ENCODE results near the gene DNAJC22. TPM values are rescaled to one million over a fixed set of nuclear protein-coding genes. Genes with fewer than 3 reads are reported as not detected.

Gene DNAJC22
- total and polyA plus RNA-seq, 2 donors (not counting 1 experiment from before 2014, with no cell fraction given) = not detected

- H4K20me1 ChIP-seq (ENCODE audit: control insufficient read depth, insufficient read depth, low read length, poor library complexity, severe bottlenecking) = peaks cover 24% of the 10 kb centered on the region
- no peak overlapping the region for H3K27ac ChIP-seq (ENCODE audit: low read length in 2 of 2)
- H3K27ac Mint-ChIP-seq = no peak overlapping the region
- H3K9ac ChIP-seq (ENCODE audit: low read length) = peak overlapping the region; percentile 39
- H3K36me3 ChIP-seq (replicated peaks in 1 of 2; ENCODE audit: control extremely low read depth in 1 of 2, control insufficient read depth in 1 of 2, extremely low read depth in 1 of 2, insufficient read depth in 2 of 2, low read length in 1 of 2) = no peaks in the 10 kb centered on the region
- no peaks in the 10 kb centered on the region for H3K9me3 Mint-ChIP-seq (ENCODE audit: insufficient read depth)
- peaks cover 0 to 83% (median 60%) of the 10 kb centered on the region in 4 experiments for H3K27me3 ChIP-seq (replicated peaks in 1 of 4; ENCODE audit: control extremely low read depth in 1 of 4, control insufficient read depth in 3 of 4, insufficient read depth in 4 of 4, low read length in 3 of 4)
- H3K4me1 ChIP-seq (ENCODE audit: control insufficient read depth in 2 of 2, insufficient read depth in 2 of 2, low read length in 2 of 2) = peaks cover 57 to 61% of the 10 kb centered on the region in 2 donors
- DNase-seq (peak; percentile 83), ATAC-seq (ENCODE audit: low read depth) (peak; percentile 69)
- intact Hi-C loops (cut with micrococcal nuclease) = loop anchor here (1.0 to 10.0 kb wide), 5 partner anchors 10 to 497 kb away; partner anchors contain the start of genes BCDIN3D, C1QL4 and DHH
- peak overlapping the region; percentile 53 for H2AFZ ChIP-seq (ENCODE audit: insufficient read depth, low read depth, low read length, poor library complexity, severe bottlenecking)
- ChIA-PET POLR2A (interaction anchor here (0.6 to 2.0 kb wide), 4 partner anchors 25 to 275 kb away, joined by 3 to 9 read pairs (median 4); partner anchors contain the start of gene TROAP), CTCF (interaction anchor here (0.6 to 22.4 kb wide), 26 partner anchors 11 to 390 kb away, joined by 3 to 729 read pairs (median 4); partner anchors contain the start of genes ARF3, C1QL4, KCNH3 and PRPH)
- no peaks in the 10 kb centered on the region for H3K79me2 ChIP-seq (ENCODE audit: control insufficient read depth, insufficient read depth, low read length)
- H3K4me1 Mint-ChIP-seq = peaks cover 52% of the 10 kb centered on the region
- H3K4me2 ChIP-seq (replicated peaks; ENCODE audit: low read depth, low read length, poor library complexity, severe bottlenecking) = peak overlapping the region; percentile 80
- H3K9me3 ChIP-seq (ENCODE audit: control extremely low read depth in 1 of 3, control insufficient read depth in 2 of 3, insufficient read depth in 1 of 3, low read length in 2 of 3) = peaks cover 0 to 31% (median 0%) of the 10 kb centered on the region in 3 donors
- peak overlapping the region; percentile 90 for H3K4me3 Mint-ChIP-seq
- peak overlapping the region; percentile 11 to 61 (median 39) for H3K4me3 ChIP-seq (ENCODE audit: control extremely low read depth in 1 of 5, extremely low read depth in 1 of 5, insufficient read depth in 1 of 5, low read depth in 2 of 5, low read length in 4 of 5)
- 15% methylated on average over 32 of the region's 37 CpGs for WGBS (ENCODE audit: insufficient coverage)
- peaks cover 53% of the 10 kb centered on the region for H3K27me3 Mint-ChIP-seq
- TF ChIP-seq EZH2 (IDR thresholded peaks at IDR 0.05; ENCODE audit: borderline replicate concordance, insufficient read depth, low read depth, low read length, poor library complexity, severe bottlenecking) (no peak), CTCF (IDR thresholded peaks at IDR 0.05) (peak; percentile 99)
These were observed 864 bp downstream of the DNAJC22 start for GRCh38 chr12:49347311-49348193.

Measured in B cell (primary cell).